ENCODE data around the gene SBDS. TPM values are rescaled to one million over a fixed set of nuclear protein-coding genes. Genes with fewer than 3 reads are reported as not detected.

The SBDS gene
- total RNA-seq, 1 experiment from 2014 or later, result 91.7 TPM

DNA sequence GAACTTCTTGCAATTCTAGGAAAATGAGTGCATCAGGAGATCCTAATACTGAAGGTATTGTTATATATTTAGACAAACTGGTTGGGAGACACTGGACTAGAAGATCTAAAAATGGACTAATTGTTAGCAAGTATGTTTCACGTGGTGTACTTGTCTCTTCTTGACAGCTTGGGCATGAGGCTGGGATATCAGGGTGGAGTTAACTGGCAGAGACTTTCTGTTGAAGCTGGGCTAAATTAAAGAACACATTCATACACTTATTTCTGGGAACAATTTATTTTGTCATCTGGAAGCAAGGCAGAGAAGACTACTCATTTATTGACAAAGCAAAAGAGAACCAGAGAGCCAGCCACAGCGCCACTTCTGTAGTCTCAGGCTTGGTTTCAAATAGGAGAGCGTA lies 27.1 kb upstream of the SBDS start:
- CTCF ChIA-PET, result no interaction called here
- BruUV-seq (replicated peaks), result no TSS peak
- H3K4me2 ChIP-seq (ENCODE audit: low read length), result no peak overlapping the region
- H4K20me1 ChIP-seq (ENCODE audit: low read length), result no peaks in the 10 kb centered on the region
- no peak overlapping the region for H2AFZ ChIP-seq (ENCODE audit: low read length)
- H3K9me2 ChIP-seq (replicated peaks; ENCODE audit: low read length), result no peaks in the 10 kb centered on the region
- H3K4me1 ChIP-seq (ENCODE audit: insufficient read depth, low read length), result peaks cover 20% of the 10 kb centered on the region; the same call in 1 of the 2 replicates
- no peaks in the 10 kb centered on the region for H3K27me3 ChIP-seq (ENCODE audit: low read length)
- H3K9ac ChIP-seq (ENCODE audit: low read length), result no peak overlapping the region
- peaks cover 9% of the 10 kb centered on the region for H3K36me3 ChIP-seq (ENCODE audit: low read depth, low read length)
- no peak overlapping the region for H3K4me3 ChIP-seq (ENCODE audit: low read length)
- no peaks in the 10 kb centered on the region for H3K79me2 ChIP-seq (ENCODE audit: low read length)
- no peaks in the 10 kb centered on the region for H3K9me3 ChIP-seq (ENCODE audit: low read length)
- TF ChIP-seq EZH2phosphoT487 (IDR thresholded peaks at IDR 0.05; ENCODE audit: borderline replicate concordance, low read length) (no peak), EZH2 (IDR thresholded peaks at IDR 0.05; ENCODE audit: low read length, unreplicated experiment) (no peak)
- TF ChIP-seq, protein P1, sequence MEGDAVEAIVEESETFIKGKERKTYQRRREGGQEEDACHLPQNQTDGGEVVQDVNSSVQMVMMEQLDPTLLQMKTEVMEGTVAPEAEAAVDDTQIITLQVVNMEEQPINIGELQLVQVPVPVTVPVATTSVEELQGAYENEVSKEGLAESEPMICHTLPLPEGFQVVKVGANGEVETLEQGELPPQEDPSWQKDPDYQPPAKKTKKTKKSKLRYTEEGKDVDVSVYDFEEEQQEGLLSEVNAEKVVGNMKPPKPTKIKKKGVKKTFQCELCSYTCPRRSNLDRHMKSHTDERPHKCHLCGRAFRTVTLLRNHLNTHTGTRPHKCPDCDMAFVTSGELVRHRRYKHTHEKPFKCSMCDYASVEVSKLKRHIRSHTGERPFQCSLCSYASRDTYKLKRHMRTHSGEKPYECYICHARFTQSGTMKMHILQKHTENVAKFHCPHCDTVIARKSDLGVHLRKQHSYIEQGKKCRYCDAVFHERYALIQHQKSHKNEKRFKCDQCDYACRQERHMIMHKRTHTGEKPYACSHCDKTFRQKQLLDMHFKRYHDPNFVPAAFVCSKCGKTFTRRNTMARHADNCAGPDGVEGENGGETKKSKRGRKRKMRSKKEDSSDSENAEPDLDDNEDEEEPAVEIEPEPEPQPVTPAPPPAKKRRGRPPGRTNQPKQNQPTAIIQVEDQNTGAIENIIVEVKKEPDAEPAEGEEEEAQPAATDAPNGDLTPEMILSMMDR (conservative IDR thresholded peaks at IDR 0.05; ENCODE audit: low read depth, low read length), result no peak
- ATAC-seq (no peak), DNase-seq (no peak)
- no peak overlapping the region for H3K27ac ChIP-seq (ENCODE audit: low read length)
- no peaks in the 10 kb centered on the region for H3F3A ChIP-seq (ENCODE audit: low read length, unreplicated experiment)
- intact Hi-C loops (cut with micrococcal nuclease), result no loop called here
- POLR2A ChIA-PET (ENCODE audit: unreplicated experiment), result no interaction called here

DNA sequence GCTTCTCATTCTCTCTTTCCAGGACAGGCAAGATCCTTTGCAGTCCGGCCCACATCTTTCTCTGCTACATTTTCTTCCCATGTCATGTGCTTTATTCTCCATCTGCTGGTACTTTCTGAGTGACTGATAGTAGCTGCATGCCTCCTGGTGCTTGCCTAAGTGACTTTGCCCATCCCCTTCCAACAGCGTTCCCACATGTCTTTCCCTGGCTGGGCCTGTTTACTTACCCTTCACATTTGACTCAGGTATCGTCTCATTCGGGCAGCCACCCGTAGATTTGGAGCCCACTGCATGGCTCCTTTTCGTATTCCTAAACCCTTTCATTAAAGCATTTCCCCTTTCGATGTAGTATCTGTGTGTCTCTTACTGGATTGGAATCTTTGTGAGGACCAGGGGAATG lies 25.9 kb upstream of the SBDS start:
- Histone ChIP-seq H3K27me3 (ENCODE audit: low read length) (no peaks in the 10 kb centered on the region), H3K27ac (ENCODE audit: low read length) (no peak overlapping the region), H3K4me1 (ENCODE audit: insufficient read depth, low read length) (peaks cover 20% of the 10 kb centered on the region; the same call in 1 of the 2 replicates), H3F3A (ENCODE audit: low read length, unreplicated experiment) (no peaks in the 10 kb centered on the region), H3K4me3 (ENCODE audit: low read length) (no peak overlapping the region), H3K9me2 (replicated peaks; ENCODE audit: low read length) (no peaks in the 10 kb centered on the region), H3K4me2 (ENCODE audit: low read length) (no peak overlapping the region), H4K20me1 (ENCODE audit: low read length) (no peaks in the 10 kb centered on the region), H3K9ac (ENCODE audit: low read length) (no peak overlapping the region), H3K9me3 (ENCODE audit: low read length) (no peaks in the 10 kb centered on the region), H3K79me2 (ENCODE audit: low read length) (no peaks in the 10 kb centered on the region), H2AFZ (ENCODE audit: low read length) (no peak overlapping the region), H3K36me3 (ENCODE audit: low read depth, low read length) (peaks cover 9% of the 10 kb centered on the region)
- ChIA-PET POLR2A (ENCODE audit: unreplicated experiment) (no interaction called here), CTCF (no interaction called here)
- intact Hi-C loops (cut with micrococcal nuclease), result no loop called here
- TF ChIP-seq EZH2 (IDR thresholded peaks at IDR 0.05; ENCODE audit: low read length, unreplicated experiment) (no peak), EZH2phosphoT487 (IDR thresholded peaks at IDR 0.05; ENCODE audit: borderline replicate concordance, low read length) (no peak)
- TF ChIP-seq, protein P1 (conservative IDR thresholded peaks at IDR 0.05; ENCODE audit: low read depth, low read length), result no peak
- no TSS peak for BruUV-seq (replicated peaks)
- DNase-seq, result no peak
- no peak for ATAC-seq

DNA sequence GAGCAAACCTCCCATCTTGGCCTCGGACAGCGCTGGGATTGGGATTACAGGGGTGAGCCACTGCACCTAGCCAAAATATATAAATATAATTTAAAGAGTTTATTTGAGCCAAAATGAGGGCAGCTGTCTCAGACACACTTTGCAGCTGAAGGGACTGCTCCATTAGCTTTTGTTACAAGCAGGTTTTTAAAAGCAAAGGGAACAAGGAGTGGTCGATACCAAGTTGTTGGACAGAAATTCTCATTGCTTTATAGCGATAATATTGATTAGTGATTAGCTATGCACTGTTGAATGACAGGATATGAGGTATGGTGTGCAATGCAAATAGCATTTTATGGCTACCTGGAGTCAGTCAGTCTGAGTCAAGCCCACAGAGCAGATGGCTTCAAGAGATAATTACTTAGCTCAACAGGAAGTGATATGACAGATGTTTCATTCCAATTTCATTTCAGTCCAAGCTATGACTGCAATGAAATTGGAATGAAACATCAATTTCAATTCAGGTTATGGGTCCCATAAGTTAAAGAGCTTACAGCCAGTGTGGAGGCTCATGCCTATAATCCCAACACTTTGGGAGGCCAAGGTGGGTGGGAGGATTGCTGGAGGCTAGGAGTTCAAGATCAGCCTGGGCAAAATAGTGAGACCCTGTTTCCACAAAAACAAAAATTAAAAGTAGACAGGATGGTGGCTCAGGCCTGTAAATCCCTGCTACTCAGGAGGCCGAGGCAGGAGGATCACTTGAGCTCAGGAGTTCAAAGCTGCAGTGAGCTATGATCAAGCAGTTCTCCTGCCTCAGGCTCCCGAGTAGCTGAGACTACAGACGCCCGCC lies 24.4 kb upstream of the SBDS start:
- CTCF ChIA-PET, result no interaction called here
- H4K20me1 ChIP-seq (ENCODE audit: low read length), result no peaks in the 10 kb centered on the region
- POLR2A ChIA-PET (ENCODE audit: unreplicated experiment), result interaction anchor here (0.9 kb wide), 1 partner anchor 283 kb away, joined by 3 read pairs; no protein-coding TSS in a partner anchor
- H3K4me3 ChIP-seq (ENCODE audit: low read length), result no peak overlapping the region
- TF ChIP-seq, protein P1 (conservative IDR thresholded peaks at IDR 0.05; ENCODE audit: low read depth, low read length), result no peak
- TF ChIP-seq EZH2 (IDR thresholded peaks at IDR 0.05; ENCODE audit: low read length, unreplicated experiment) (no peak), EZH2phosphoT487 (IDR thresholded peaks at IDR 0.05; ENCODE audit: borderline replicate concordance, low read length) (no peak)
- peak; percentile 76 for DNase-seq
- H3K27ac ChIP-seq (ENCODE audit: low read length), result peak overlapping the region; percentile 39
- no peaks in the 10 kb centered on the region for H3F3A ChIP-seq (ENCODE audit: low read length, unreplicated experiment)
- no peaks in the 10 kb centered on the region for H3K9me3 ChIP-seq (ENCODE audit: low read length)
- no TSS peak for BruUV-seq (replicated peaks)
- H3K36me3 ChIP-seq (ENCODE audit: low read depth, low read length), result peaks cover 9% of the 10 kb centered on the region
- H3K9me2 ChIP-seq (replicated peaks; ENCODE audit: low read length), result no peaks in the 10 kb centered on the region
- H3K4me2 ChIP-seq (ENCODE audit: low read length), result peak overlapping the region; percentile 3; the same call in 1 of the 2 replicates
- peak; percentile 99 for ATAC-seq
- no peaks in the 10 kb centered on the region for H3K27me3 ChIP-seq (ENCODE audit: low read length)
- H3K79me2 ChIP-seq (ENCODE audit: low read length), result no peaks in the 10 kb centered on the region
- no peak overlapping the region for H2AFZ ChIP-seq (ENCODE audit: low read length)
- no peak overlapping the region for H3K9ac ChIP-seq (ENCODE audit: low read length)
- intact Hi-C loops (cut with micrococcal nuclease), result no loop called here
- peaks cover 13% of the 10 kb centered on the region; the same call in 1 of the 2 replicates for H3K4me1 ChIP-seq (ENCODE audit: insufficient read depth, low read length)

All from PC-3 (cell line).